Measurements from ENCODE around the gene LY6G5B.

The LY6G5B gene

GRCh38 chr6:31715022-31715958, 45.5 kb downstream of the LY6G5B start, which contains the start of gene LY6G6D:
LY6G6D (plus strand) TSS chr6:31715348; CDS start chr6:31715356, 8 bp downstream.
- no peak for DNase-seq (ENCODE audit: low read depth)

- DNase-seq (ENCODE audit: low read depth), result no peak
These were observed 47.9 kb downstream of the LY6G5B start for GRCh38 chr6:31717499-31718222.

GRCh38 chr6:31718265-31718664, 48.5 kb downstream of the LY6G5B start:
- no peak for DNase-seq (ENCODE audit: low read depth)

GRCh38 chr6:31719001-31719400, 49.2 kb downstream of the LY6G5B start:
- no peak for DNase-seq (ENCODE audit: low read depth)

GRCh38 chr6:31720196-31720770, 50.5 kb downstream of the LY6G5B start:
- DNase-seq (ENCODE audit: low read depth), result no peak

GRCh38 chr6:31721351-31722020, 51.7 kb downstream of the LY6G5B start, which contains the start of gene LY6G6C:
LY6G6C (minus strand) TSS chr6:31721746; CDS start chr6:31721679, 67 bp downstream.
- DNase-seq (ENCODE audit: low read depth), result no peak

GRCh38 chr6:31722173-31722572, 52.4 kb downstream of the LY6G5B start:
- DNase-seq (ENCODE audit: low read depth), result no peak

Measured in stimulated activated CD4-positive, alpha-beta T cell treated with anti-CD3 and anti-CD28 coated beads, Interleukin-2, amount 100 ng/mL, for 4 hours (primary cell).